Measurements from ENCODE around the gene AIFM1.

Gene AIFM1

DNA sequence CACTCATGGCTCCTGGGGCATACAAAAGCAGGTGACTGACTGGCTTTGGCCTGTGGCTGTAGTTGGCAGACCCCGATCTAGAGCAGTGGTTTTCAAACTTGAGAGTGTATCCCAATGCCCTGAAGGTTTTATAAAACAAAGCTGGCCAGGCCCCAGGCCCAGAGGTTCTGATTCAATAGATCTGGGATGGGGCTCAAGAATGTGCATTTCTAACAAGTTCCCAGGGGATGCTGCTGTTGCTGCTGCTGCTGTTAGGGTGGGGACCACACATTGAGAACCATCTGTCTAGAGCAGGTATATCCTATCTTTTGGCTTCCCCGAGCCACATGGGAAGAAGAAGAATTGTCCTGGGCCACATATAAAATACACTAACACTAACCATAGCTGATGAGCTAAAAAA lies 7.3 kb downstream of the AIFM1 start:
- no peak for TF ChIP-seq POLR2A (IDR thresholded peaks at IDR 0.05; ENCODE audit: extremely low read depth, insufficient read length)
- no peak for TF ChIP-seq MYC (IDR thresholded peaks at IDR 0.05; ENCODE audit: low read depth, low read length)
- TF ChIP-seq, protein P1, sequence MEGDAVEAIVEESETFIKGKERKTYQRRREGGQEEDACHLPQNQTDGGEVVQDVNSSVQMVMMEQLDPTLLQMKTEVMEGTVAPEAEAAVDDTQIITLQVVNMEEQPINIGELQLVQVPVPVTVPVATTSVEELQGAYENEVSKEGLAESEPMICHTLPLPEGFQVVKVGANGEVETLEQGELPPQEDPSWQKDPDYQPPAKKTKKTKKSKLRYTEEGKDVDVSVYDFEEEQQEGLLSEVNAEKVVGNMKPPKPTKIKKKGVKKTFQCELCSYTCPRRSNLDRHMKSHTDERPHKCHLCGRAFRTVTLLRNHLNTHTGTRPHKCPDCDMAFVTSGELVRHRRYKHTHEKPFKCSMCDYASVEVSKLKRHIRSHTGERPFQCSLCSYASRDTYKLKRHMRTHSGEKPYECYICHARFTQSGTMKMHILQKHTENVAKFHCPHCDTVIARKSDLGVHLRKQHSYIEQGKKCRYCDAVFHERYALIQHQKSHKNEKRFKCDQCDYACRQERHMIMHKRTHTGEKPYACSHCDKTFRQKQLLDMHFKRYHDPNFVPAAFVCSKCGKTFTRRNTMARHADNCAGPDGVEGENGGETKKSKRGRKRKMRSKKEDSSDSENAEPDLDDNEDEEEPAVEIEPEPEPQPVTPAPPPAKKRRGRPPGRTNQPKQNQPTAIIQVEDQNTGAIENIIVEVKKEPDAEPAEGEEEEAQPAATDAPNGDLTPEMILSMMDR (IDR thresholded peaks at IDR 0.05; ENCODE audit: low read depth, low read length), result no peak
- TF ChIP-seq, protein P2, sequence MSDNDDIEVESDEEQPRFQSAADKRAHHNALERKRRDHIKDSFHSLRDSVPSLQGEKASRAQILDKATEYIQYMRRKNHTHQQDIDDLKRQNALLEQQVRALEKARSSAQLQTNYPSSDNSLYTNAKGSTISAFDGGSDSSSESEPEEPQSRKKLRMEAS (IDR thresholded peaks at IDR 0.05; ENCODE audit: low read depth, low read length), result no peak
- DNase-seq (ENCODE audit: low read depth), result no peak
- H3K4me3 ChIP-seq (ENCODE audit: low read depth, low read length), result no peak overlapping the region

DNA sequence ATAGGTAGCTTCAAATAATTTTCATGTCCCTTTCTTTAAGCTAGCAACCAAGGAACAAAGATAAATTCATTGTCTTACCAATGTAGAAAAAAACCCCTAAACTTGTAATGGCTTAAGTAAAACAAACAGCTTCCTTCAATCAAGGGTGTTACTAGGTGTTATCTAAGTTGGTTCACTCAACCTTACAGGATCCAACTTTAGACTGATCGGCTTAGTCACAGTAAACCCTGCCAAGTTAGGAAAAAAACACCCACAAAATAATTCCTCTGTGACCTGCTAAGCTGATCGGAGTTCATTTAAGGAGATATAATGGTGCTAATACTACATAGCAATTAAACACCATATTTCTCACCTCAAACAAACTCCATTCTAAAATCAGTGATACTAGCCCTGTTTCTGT lies 10.1 kb downstream of the AIFM1 start:
- DNase-seq (ENCODE audit: low read depth), result no peak
- H3K4me3 ChIP-seq (ENCODE audit: low read depth, low read length), result no peak overlapping the region
- no peak for TF ChIP-seq MYC (IDR thresholded peaks at IDR 0.05; ENCODE audit: low read depth, low read length)

DNA sequence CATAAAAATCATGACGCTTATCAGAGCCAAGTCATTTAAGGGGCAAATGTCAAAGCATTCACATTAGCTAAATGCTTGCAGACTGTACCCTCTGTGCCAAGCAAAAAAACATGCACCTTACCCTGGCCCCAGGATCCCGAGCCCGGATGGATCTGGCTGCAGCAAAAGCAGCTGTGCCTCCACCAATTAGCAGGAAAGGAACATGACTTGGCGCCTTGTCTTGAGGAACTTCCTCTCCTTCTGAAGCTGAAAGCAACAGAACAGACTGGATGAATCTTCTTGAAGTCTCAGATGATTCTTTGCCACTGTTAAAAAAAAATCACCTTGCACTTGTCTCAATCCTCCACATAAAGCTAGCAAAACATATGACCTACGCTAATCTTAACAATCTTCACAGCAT lies 18.0 kb downstream of the AIFM1 start:
- H3K4me3 ChIP-seq (ENCODE audit: low read depth, low read length), result no peak overlapping the region
- no peak for TF ChIP-seq POLR2A (IDR thresholded peaks at IDR 0.05; ENCODE audit: extremely low read depth, insufficient read length)
- TF ChIP-seq, protein P2 (IDR thresholded peaks at IDR 0.05; ENCODE audit: low read depth, low read length), result no peak
- TF ChIP-seq, protein P1 (IDR thresholded peaks at IDR 0.05; ENCODE audit: low read depth, low read length), result no peak
- no peak for TF ChIP-seq MYC (IDR thresholded peaks at IDR 0.05; ENCODE audit: low read depth, low read length)
- DNase-seq (ENCODE audit: low read depth), result no peak

DNA sequence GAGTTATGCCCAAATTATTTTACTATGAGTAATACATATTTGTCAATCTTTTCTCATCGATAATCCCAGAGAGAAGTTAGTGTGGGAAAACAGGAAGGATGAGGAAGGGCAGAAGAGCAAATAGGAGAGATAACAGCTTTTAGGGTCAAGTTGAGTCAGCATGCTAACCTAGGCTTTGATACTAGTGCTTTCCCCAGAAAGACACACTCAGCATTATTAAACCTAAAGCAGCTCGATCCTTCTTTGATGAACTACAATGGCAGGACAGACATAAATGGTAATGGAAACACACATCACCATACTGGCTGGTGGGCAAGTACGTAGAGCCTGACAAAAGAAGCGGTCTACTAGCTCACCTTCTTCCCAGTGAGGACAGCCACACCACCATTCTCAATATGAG lies 20.5 kb downstream of the AIFM1 start:
- TF ChIP-seq, protein P2 (IDR thresholded peaks at IDR 0.05; ENCODE audit: low read depth, low read length), result no peak
- no peak for TF ChIP-seq POLR2A (IDR thresholded peaks at IDR 0.05; ENCODE audit: extremely low read depth, insufficient read length)
- no peak for TF ChIP-seq MYC (IDR thresholded peaks at IDR 0.05; ENCODE audit: low read depth, low read length)
- TF ChIP-seq, protein P1 (IDR thresholded peaks at IDR 0.05; ENCODE audit: low read depth, low read length), result no peak
- DNase-seq (ENCODE audit: low read depth), result no peak
- H3K4me3 ChIP-seq (ENCODE audit: low read depth, low read length), result no peak overlapping the region

DNA sequence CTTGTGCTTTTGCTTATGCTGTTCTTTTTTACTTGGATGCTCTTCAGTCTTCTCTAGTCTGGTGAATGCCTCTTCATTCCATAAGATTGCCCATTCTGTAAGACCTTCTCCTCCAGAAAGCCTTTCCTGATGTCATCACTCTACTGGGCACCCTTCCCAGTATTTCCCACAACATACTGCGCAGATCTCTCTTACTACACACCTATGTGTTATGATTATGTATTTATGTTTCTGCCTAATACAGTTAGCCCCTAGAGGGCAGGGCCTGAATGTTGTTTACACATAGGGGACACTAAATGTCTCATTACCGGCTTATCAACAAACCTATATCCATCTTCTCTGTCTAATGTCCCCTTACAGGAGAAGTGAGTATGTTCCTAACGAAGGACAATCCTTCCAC lies 21.1 kb downstream of the AIFM1 start:
- no peak for DNase-seq (ENCODE audit: low read depth)
- no peak overlapping the region for H3K4me3 ChIP-seq (ENCODE audit: low read depth, low read length)
- TF ChIP-seq POLR2A (IDR thresholded peaks at IDR 0.05; ENCODE audit: extremely low read depth, insufficient read length) (no peak), MYC (IDR thresholded peaks at IDR 0.05; ENCODE audit: low read depth, low read length) (no peak)
- TF ChIP-seq, protein P1 (IDR thresholded peaks at IDR 0.05; ENCODE audit: low read depth, low read length), result no peak
- TF ChIP-seq, protein P2 (IDR thresholded peaks at IDR 0.05; ENCODE audit: low read depth, low read length), result no peak

DNA sequence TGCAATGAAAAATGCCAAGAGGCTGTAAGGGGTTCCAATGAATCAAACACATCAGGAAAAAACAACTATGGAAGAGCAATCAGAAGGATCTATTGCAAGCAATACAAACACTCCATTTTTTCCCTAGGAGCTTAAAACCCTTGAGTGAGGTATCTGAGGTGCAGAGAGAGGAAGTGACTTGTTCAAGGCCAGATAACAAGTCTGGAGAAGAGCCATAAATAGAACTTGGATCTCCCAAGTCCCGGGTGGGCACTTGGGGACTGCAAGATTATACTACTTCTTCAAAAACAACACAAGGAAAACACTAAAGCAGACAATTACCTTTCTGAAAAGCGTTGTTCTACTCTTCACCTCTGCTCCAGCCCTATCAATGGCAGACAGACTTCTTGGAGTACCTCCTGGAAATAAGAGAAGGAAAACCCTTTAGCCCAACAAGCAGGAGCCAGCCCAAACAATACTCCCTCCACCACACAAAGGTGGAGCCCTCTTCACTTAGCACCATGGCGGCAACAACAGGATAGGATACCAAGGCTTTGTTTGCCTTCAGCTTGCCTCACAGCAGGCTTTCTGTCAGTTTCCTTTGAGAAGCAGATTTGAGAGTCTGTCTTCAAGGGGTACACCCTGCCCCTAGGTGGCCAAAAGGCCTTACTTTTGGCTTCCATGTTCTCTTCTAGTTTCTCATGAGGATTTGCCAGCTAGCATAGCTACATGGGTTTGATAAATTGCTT lies 26.0 kb downstream of the AIFM1 start:
- TF ChIP-seq, protein P2 (IDR thresholded peaks at IDR 0.05; ENCODE audit: low read depth, low read length), result no peak
- TF ChIP-seq MYC (IDR thresholded peaks at IDR 0.05; ENCODE audit: low read depth, low read length) (no peak), POLR2A (IDR thresholded peaks at IDR 0.05; ENCODE audit: extremely low read depth, insufficient read length) (no peak)
- TF ChIP-seq, protein P1 (IDR thresholded peaks at IDR 0.05; ENCODE audit: low read depth, low read length), result no peak
- DNase-seq (ENCODE audit: low read depth), result no peak
- H3K4me3 ChIP-seq (ENCODE audit: low read depth, low read length), result no peak overlapping the region
